IPS-20b (cell line): Measurements from ENCODE around the gene OR2AG2.
"Not testable (repeated sequence)": the region's sequence is repeated elsewhere in the genome, so short reads cannot be mapped to it uniquely, and the experiment has no call there.

Experiments used
- H3K27ac ChIP-seq: one replicate; pipeline ENCODE4 v1.5.1; 2013; ENCODE audit warnings: low read length
- H3K27me3 ChIP-seq: 2 replicates; pipeline ENCODE4 v1.6.1; 2013; ENCODE audit warnings: mild to moderate bottlenecking, low read length, inconsistent platforms; ENCODE audit not compliant: insufficient read depth
- H3K36me3 ChIP-seq: 2 replicates; pipeline ENCODE4 v1.6.1; 2013; ENCODE audit warnings: low read depth, mild to moderate bottlenecking, inconsistent platforms, low read length, moderate library complexity; ENCODE audit not compliant: insufficient read depth
- H3K4me1 ChIP-seq: 2 replicates; pipeline ENCODE4 v1.6.1; 2013; ENCODE audit warnings: mild to moderate bottlenecking, control low read depth, inconsistent platforms, low read length, moderate library complexity; ENCODE audit not compliant: insufficient read depth
- H3K4me3 ChIP-seq: 2 replicates; pipeline ENCODE4 v1.5.1; 2013; ENCODE audit warnings: mild to moderate bottlenecking, low read length, inconsistent platforms
- H3K9ac ChIP-seq: 2 replicates; pipeline ENCODE4 v1.6.1; 2013; ENCODE audit warnings: low read depth, mild to moderate bottlenecking, inconsistent platforms, low read length, moderate library complexity
- H3K9me3 ChIP-seq: 2 replicates; pipeline ENCODE4 v1.6.1; 2013; ENCODE audit warnings: mild to moderate bottlenecking, low read depth, low read length, inconsistent platforms; ENCODE audit not compliant: insufficient read depth

Gene OR2AG2

GRCh38 chr11:6771926-6772893 lies at the start of gene OR2AG2:
Gene OR2AG2, minus strand, starts transcription at chr11:6771976. Its CDS starts 3,019 bp downstream, at chr11:6768957.
- Histone ChIP-seq H3K9me3 (no peaks in the 10 kb centered on the region), H3K27ac (no peak within 1 kb of the TSS), H3K9ac (no peak within 1 kb of the TSS), H3K4me1 (no peaks in the 10 kb centered on the region), H3K4me3 (no peak within 1 kb of the TSS), H3K27me3 (no peaks in the 10 kb centered on the region), H3K36me3 (no peaks in the 10 kb centered on the region)

GRCh38 chr11:6818967-6819366 lies 47.2 kb upstream of the OR2AG2 start:
- H3K4me3 ChIP-seq = no peak overlapping the region
- no peak overlapping the region for H3K9ac ChIP-seq
- H3K27ac ChIP-seq = no peak overlapping the region
- H3K9me3 ChIP-seq = no peaks in the 10 kb centered on the region
- H3K27me3 ChIP-seq = no peaks in the 10 kb centered on the region
- no peaks in the 10 kb centered on the region for H3K4me1 ChIP-seq
- H3K36me3 ChIP-seq = no peaks in the 10 kb centered on the region

GRCh38 chr11:6817694-6818093 lies 45.9 kb upstream of the OR2AG2 start:
- 0 out of 2 replicates have a peak, but pooled peaks cover 4% of the 10 kb centered on the region for H3K27me3 ChIP-seq
- no peaks in the 10 kb centered on the region for H3K9me3 ChIP-seq
- H3K36me3 ChIP-seq = no peaks in the 10 kb centered on the region
- no peak overlapping the region for H3K27ac ChIP-seq
- H3K9ac ChIP-seq = no peak overlapping the region
- no peaks in the 10 kb centered on the region for H3K4me1 ChIP-seq
- H3K4me3 ChIP-seq = no peak overlapping the region

- H3K4me1 ChIP-seq = no peaks in the 10 kb centered on the region
- H3K9ac ChIP-seq = no peak overlapping the region
- H3K9me3 ChIP-seq = no peaks in the 10 kb centered on the region
- H3K36me3 ChIP-seq = no peaks in the 10 kb centered on the region
- H3K4me3 ChIP-seq = no peak overlapping the region
- H3K27me3 ChIP-seq = 0 out of 2 replicates have a peak, but pooled peaks cover 6% of the 10 kb centered on the region
- H3K27ac ChIP-seq = no peak overlapping the region
Measured at GRCh38 chr11:6813656-6814055, 41.9 kb upstream of the OR2AG2 start.

GRCh38 chr11:6812390-6813005 lies 40.7 kb upstream of the OR2AG2 start:
- H3K9ac ChIP-seq = no peak overlapping the region
- 0 out of 2 replicates have a peak, but pooled peaks cover 6% of the 10 kb centered on the region for H3K27me3 ChIP-seq
- H3K36me3 ChIP-seq = no peaks in the 10 kb centered on the region
- no peaks in the 10 kb centered on the region for H3K4me1 ChIP-seq
- H3K27ac ChIP-seq = no peak overlapping the region
- H3K4me3 ChIP-seq = no peak overlapping the region
- H3K9me3 ChIP-seq = no peaks in the 10 kb centered on the region

- Histone ChIP-seq H3K4me3 (peak overlapping the region; percentile 30), H3K27ac (peak overlapping the region; percentile 23)
- not testable (repeated sequence) for H3K27me3 ChIP-seq, H3K4me1 ChIP-seq, H3K9ac ChIP-seq, H3K9me3 ChIP-seq, H3K36me3 ChIP-seq
Measured at GRCh38 chr11:6801075-6801474, 29.3 kb upstream of the OR2AG2 start.

GRCh38 chr11:6799402-6799801 lies 27.6 kb upstream of the OR2AG2 start, which contains the start of gene OR6A2:
Gene OR6A2, minus strand, starts transcription at chr11:6799689. Its CDS starts 3,981 bp downstream, at chr11:6795708.
- H3K9me3 ChIP-seq = no peaks in the 10 kb centered on the region
- H3K27me3 ChIP-seq = no peaks in the 10 kb centered on the region
- no peaks in the 10 kb centered on the region for H3K36me3 ChIP-seq
- H3K4me1 ChIP-seq = peaks cover 4% of the 10 kb centered on the region; the same call in 1 of the 2 replicates
- H3K27ac ChIP-seq = no peak within 1 kb of the TSS
- H3K9ac ChIP-seq = no peak within 1 kb of the TSS
- 0 out of 2 replicates have a peak within 1 kb of the TSS, but pooled peaks have one; percentile 11 for H3K4me3 ChIP-seq

- H3K27me3 ChIP-seq = no peaks in the 10 kb centered on the region
- no peak overlapping the region for H3K9ac ChIP-seq
- no peak overlapping the region for H3K27ac ChIP-seq
- no peaks in the 10 kb centered on the region for H3K4me1 ChIP-seq
- H3K4me3 ChIP-seq = no peak overlapping the region
- no peaks in the 10 kb centered on the region for H3K36me3 ChIP-seq
- H3K9me3 ChIP-seq = no peaks in the 10 kb centered on the region
Measured at GRCh38 chr11:6794639-6795038, 22.9 kb upstream of the OR2AG2 start.

- H3K9me3 ChIP-seq = no peaks in the 10 kb centered on the region
- H3K27me3 ChIP-seq = no peaks in the 10 kb centered on the region
- H3K4me1 ChIP-seq = no peaks in the 10 kb centered on the region
- no peaks in the 10 kb centered on the region for H3K36me3 ChIP-seq
- H3K9ac ChIP-seq = no peak overlapping the region
- no peak overlapping the region for H3K4me3 ChIP-seq
- no peak overlapping the region for H3K27ac ChIP-seq
Measured at GRCh38 chr11:6790546-6790945, 18.8 kb upstream of the OR2AG2 start.

- H3K27ac ChIP-seq = no peak within 1 kb of the TSS
Measured at GRCh38 chr11:6782720-6783119, 10.9 kb upstream of the OR2AG2 start, which contains the start of gene OR2AG1. Gene OR2AG1, plus strand, starts transcription at chr11:6783020. Its CDS starts 2,018 bp downstream, at chr11:6785038.

GRCh38 chr11:6780829-6781228 lies 9.1 kb upstream of the OR2AG2 start:
- no peak overlapping the region for H3K9ac ChIP-seq
- no peaks in the 10 kb centered on the region for H3K4me1 ChIP-seq
- no peak overlapping the region for H3K4me3 ChIP-seq
- H3K36me3 ChIP-seq = no peaks in the 10 kb centered on the region
- no peak overlapping the region for H3K27ac ChIP-seq
- no peaks in the 10 kb centered on the region for H3K9me3 ChIP-seq
- no peaks in the 10 kb centered on the region for H3K27me3 ChIP-seq

More at GRCh38 chr11:6782720-6783119, 10.9 kb upstream of the OR2AG2 start, which contains the start of gene OR2AG1:
- Histone ChIP-seq H3K9me3 (no peaks in the 10 kb centered on the region), H3K36me3 (no peaks in the 10 kb centered on the region), H3K27me3 (no peaks in the 10 kb centered on the region), H3K4me3 (no peak within 1 kb of the TSS), H3K4me1 (no peaks in the 10 kb centered on the region), H3K9ac (no peak within 1 kb of the TSS)
